Stimulated activated CD4-positive, alpha-beta T cell treated with anti-CD3 and anti-CD28 coated beads, Interleukin-2, amount 100 ng/mL, for 24 hours (primary cell): Measurements from ENCODE around the gene NAALADL1.
A peak's percentile ranks its signal among the peaks of the same experiment; 100 is the strongest.

Experiments used
- DNase-seq, 2 donors: peaks; one replicate each; pipeline ENCODE4 v3.0.0-alpha.2; 2020

Gene NAALADL1

DNA sequence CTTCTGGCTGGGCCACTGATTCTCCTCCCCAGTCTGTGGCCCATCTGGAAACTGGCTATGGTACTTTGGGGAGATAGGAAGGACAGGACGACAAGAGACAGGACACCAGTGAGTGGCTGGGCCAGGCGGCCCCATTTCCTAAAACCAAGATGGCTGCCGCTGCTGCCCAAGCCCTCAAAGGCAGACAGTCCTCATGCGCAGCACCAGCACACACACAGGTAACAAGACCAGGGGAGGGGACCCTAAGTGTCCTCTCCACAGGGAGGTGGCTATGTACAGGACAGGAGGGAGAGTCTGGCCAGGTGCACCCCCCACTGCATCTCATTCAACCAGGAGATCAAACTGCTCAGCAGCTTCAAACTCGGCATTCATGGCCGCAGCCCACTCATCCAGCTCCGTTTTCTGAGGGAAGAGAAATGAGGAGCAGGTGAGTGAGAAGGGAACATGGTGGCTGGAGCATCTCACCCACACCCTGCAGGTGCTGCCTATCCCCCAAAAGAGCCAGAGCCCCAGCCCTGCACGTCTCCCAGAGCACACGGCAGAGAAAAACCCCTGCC lies 20.5 kb upstream of the NAALADL1 start:
- DNase-seq: no peak

DNA sequence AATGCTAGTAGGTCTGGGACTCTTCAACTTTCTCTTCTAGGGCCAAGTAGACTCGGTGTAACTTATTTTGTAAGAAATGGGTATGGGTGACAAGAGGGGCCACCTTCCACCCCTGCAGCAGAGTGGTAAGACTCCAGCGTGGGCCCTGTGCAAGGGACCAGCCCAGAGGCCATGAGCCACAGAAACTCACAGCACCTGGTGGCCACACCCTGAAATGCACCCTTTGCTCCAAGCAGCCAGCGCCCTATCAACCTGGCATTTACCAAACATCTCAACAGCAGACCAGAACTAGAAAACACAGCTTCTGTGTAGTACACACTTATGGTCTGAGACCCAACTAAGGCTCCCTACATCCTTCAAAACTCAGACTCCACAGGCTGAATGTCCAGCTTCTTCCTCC lies 19.8 kb upstream of the NAALADL1 start:
- DNase-seq: peak; percentile 72 to 75

DNA sequence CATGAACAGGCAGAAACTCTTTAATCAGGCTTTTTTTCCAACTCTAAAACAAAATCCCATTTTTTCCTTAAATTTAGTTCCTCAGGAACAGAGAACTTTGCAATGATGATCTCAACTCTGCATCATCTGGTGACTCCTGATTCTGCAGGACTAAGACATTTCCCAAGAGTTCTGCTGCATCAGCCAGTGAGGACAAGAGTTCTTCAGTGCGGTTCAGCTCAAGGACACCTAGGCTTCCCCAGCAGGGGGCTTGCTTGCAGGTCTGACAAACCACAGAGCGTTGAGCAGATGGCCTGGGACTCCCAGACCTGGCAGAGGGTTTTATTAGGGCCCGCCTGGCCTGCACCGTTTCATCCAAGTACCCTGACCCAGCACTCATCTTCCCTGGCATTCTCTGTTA lies 19.1 kb upstream of the NAALADL1 start:
- no peak for DNase-seq

DNA sequence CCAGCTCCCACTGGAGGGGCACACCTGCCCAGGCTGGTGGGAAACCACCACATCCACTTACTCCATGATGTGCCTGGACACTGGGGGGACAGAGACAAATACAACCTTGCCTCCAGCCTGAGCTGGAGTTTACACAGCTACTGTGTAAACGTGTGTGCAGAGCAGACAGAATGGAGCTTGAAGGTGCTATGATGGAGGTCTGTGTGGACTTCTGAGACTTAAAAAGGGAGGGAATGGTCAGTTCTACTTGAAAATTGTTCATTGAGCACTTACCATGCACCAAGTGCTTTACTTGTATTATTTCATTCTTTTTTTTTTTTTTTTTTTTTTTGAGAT lies 14.2 kb upstream of the NAALADL1 start:
- no peak for DNase-seq

DNA sequence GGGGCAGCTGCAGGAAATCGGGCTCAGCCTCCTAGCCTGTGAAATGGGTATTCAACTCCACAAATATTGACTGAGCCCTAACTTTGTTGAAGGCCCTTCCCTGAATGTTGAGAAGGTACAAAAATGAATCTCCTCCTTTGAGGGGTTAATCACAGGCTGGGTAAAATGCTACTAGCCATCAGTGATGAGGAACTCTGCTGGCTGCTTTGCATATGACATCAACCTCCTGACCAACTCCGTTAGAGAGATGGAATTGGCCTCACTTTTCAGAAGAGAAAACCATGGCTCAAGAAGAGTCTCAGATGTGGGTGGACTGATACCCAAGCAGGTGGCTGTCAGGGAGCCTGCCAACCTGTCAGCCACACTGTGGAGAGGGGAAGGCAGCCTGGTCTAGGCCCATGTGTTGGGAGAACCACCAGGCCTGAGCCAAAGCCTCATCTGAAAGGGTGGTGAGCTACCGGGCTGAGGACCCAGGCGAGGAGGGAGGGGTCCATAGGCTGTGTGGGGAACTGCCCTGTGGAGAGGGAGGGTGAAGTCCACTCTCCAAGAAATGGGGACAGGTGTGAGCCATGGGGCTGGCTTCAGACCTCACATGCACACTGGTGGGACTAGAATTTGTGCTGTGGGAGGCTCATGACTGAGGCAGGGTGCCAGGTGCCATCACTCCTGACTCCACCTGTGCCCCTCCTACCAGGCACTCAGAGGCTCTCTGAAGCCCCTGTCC lies 13.7 kb upstream of the NAALADL1 start:
- no peak for DNase-seq

DNA sequence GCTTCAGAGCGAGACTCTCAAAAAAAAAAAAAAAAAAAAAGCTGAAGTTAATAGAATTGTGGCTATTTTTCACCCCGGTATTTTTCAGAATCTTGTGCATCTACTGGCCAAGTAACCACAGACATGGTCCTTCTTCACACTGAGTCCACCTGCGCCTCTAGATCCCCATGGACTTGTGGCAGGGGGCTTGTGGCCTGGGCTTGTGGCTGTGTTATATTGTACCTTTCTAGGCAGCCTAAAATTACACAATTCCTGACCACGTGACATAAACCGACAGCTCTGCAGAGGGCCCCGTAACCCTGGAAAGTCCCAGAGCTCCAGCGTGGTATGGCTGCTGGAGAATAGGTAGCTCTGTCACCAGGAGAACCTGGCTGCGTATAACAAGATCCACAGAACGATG lies 10.9 kb upstream of the NAALADL1 start:
- DNase-seq: no peak

DNA sequence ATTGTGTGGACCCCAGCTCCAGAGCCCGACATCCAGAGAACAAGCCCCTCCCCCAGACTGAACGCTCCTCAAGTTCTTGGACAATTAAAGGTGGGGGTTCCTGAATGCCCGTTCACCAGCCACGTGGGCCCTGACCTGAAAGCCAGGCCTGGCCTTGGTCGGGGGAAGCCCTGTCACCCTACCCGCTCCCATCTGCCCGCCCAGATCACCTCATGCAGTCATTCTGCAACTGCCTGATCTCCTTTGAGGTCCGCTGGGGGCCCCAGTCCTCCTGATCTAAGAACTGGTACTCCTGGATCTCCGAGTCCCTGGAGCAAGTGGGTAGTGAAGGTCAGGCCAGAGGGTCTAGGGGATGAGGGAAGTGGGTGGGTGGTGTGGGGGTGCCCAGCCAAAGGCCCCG lies 9.1 kb upstream of the NAALADL1 start:
- no peak for DNase-seq

DNA sequence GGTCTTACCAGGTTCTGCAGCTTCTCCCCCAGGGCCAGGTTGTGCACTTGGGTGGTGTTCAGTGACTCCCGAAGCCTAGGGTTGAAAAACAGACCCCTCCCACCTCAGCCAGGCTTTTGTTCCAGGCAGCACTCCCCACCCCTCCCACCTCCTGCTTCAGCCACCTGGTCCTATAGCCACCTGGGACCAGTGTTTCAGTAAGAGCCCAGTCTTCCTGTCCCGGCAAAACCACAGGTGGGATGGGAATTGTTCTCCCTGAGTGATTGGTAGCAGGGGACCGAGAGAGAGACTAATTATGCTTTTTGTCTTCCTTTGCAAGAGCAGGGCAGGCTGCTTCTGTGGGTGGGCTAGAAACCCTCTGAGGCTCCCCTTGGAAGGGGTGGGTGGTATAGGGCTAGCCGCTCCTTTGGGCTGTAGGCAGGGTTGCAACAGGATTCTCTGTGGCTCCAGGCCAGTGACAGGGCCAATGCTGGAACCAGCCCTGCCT lies 8.5 kb upstream of the NAALADL1 start:
- no peak for DNase-seq

DNA sequence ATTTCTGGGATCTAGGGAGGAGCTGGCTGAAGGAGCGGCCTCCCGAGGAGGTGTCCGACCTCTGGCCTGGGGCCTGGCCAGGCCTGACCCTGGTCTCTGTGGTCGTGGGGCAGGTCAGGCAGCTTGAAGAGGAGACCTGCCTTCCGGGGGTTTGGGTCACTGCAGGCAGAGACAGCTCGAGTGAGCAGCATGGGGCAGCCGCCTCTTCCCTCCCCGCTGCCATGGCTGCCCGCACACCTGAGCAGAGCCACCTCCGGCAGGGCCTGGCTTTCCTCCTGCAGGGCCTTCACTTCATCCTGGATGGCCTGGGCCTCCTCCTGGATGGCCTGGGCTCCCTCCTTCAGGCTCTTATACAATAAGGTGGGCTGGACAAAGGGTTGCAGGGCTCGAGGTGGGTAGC lies 8.0 kb upstream of the NAALADL1 start:
- DNase-seq: no peak

DNA sequence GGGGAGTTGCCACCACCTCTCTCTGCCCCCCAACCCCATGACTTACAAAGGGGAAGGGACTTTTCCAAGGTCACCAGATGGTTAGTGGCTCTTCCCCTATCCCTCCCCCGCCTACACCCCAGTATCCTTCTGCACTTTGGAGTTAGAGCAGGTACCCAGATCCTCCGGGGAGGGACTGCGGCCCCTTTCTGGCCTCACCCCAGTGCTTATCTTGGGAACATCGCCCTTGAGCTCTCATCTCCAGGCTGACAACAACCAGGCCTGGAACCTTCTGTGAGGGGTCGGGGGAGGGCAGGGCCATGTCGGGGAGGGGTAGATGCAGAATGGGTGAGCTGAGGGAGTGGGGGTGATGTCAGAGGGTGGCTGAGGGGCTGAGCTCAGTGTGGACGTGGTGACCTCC lies 7.5 kb upstream of the NAALADL1 start:
- no peak for DNase-seq

DNA sequence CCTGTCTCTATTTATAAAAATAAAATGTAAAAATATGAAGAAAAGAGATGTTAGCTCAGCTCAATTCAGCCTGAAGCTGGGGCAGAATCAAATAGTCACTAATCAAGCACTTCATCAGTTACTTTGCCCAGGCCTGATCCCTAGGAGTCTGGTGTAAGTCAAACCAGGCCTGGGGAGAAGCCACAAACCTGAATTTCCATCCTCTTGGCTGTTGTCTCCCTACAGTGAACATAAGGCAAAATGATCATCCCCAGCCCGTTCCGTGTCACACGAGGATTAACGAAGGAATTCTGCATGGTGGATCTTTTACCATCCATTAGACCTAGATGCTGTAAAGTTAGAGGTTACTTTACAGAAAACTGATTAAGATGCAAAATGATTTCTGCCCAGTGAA lies 6.5 kb upstream of the NAALADL1 start:
- DNase-seq: no peak

DNA sequence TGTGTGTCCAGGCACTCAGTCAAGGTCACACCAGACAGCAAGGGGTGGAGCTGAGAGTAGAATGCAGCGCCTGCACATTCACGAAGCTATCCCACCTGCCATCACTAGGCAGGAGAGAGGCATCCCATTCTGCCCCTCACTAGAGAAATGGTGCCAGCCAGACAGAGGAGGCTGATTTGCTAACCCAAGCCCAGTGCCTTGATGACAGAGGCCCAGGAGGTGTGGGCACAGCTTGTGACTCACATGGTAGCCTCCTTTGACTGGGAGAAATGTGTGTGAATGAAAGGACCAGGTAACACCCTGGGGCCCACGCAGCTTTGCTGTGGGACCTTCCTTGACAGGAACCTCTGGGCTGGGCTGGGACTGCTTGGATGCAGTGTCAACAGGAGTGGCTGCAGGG lies 5.2 kb upstream of the NAALADL1 start:
- no peak for DNase-seq

DNA sequence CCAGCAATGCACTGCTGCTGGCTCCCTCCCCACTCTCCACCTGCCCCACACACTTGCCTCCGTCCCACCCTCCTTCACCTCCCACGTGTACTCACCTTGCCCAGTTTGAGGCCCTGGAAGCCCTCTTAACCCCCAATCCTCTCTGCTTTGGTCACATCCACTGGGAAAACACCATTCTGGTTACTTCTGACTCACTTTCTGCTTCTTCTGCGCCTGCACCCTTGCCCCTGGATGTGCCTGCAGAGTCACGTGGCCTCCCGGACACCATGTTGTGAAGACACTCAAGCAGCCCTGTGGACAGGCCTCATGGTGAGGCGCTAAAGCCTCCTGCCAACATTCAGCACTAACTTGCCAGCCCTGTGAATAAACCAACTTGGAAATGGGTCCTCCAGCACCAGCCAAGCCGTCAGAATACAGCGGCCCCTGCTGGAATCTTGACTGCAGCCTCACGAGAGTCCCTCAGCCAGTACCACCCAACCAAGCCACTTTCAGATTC lies 2.6 kb upstream of the NAALADL1 start:
- DNase-seq: no peak

DNA sequence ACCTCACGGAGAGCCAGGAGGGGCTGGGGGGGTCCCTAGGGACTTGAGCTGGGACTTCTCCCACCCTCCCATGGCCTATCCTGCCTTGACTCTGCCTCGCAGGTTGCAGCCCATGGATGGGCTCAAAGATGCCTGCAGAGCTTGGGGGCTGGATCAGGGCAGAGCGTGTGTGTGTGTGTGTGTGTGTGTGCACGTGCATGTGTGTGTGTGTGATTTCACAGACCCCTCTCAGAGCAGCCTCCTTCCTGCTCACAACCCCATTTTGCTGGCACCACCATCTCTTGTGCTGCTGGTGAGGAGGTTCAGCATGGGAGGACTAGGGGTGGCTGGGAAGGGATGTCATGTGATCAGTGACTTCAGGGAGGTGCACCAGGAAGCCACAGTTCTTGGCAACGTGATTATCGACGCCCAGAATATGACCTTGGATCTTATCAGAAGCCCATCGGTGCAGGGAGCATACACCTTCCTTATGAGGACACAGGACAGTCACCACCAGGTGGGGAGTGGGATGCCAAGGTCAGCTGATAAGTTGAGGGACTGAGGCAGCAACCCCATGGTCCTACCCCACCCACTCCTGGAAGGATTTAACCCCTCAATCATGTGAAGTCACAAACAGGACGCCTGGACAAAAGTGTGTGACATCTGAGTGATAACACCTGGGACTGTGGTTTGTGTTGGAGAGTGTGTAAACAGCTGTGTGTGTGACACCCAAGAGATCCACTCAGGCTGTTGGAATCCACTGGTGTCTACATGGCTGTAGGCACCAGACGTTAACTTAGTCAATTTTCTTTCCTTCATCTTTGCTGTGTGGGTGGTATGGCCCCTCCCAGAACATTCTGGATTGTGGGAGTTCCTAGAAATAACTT lies 1.8 kb upstream of the NAALADL1 start:
- DNase-seq: no peak

DNA sequence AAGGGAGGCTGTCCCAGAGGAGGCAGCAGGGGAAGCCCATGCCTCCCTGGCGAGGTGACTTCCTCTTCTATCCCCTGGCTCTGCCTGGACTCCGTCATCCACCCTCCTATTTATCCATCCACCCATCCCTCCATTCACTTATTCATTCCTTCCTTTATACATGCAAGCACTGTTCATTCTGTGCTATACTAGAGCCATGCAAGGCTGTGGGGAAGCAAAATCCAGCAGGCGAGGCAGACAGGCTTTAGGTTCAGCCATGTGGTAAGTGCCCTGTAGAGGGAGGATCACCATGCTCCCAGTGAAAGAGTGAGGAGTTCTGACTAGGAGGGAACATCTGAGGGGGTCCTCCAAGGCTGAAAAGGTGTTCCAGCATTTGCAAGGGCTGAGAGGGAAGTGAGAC lies 1.2 kb upstream of the NAALADL1 start:
- DNase-seq: no peak

DNA sequence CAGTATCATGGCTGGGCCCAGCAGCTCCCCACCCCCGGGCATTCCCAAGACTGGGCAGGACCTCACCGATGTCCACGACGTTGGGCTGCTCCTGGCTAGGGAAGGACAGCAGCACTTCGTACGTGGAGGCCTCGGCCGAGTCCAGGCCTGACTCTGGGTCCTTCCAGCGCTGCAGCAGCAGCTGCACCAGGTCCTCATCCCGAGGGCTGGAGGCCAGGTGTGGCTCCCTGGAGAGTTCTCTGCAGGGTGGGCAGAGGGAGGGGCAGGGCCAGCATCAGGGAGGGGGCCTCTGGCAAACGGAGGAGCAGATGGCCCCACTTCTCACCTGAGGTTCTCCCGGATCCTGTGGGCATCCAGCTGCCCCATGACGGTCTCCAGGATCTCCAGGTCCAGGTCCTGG lies 341 bp downstream of the NAALADL1 start:
- DNase-seq: no peak

DNA sequence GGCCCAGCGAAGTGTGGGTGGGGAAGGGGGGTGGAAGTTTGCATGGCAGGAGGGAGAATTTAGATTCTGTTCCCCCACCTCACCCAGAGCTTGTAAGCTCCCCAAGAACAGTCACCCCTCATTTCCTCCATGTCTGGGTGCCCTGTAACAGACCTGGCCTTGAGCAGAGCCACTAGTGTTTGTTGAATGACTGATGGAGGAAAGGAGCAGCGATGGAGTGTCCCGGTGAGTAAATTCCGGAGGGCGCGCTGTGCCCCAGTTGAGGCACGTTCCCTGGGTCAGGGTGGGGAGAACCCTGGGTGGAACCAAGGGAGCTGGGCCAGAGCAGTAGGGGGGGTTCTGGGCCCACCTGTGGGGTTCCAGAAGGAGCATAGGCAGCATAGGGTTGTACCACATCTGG lies 827 bp downstream of the NAALADL1 start:
- no peak for DNase-seq

DNA sequence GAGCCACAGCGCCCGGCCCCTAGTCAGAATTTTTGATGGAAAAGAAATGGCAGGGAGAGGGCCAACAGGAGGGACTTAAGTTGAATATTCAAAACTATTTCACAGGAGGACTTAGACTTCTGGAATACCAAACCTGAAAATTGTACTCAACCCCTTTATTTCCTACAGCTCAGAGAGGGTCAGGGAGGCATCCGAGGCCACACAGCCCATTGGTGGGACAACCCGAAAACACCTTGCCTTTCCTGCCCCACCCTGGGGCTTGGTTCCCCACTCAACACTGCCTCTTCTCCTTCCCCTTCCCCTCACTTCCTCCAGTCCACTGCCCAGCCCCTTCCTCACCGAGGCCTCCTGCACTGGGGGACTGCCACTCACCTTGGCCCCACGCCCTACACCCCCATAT lies 1.4 kb downstream of the NAALADL1 start:
- DNase-seq: no peak

DNA sequence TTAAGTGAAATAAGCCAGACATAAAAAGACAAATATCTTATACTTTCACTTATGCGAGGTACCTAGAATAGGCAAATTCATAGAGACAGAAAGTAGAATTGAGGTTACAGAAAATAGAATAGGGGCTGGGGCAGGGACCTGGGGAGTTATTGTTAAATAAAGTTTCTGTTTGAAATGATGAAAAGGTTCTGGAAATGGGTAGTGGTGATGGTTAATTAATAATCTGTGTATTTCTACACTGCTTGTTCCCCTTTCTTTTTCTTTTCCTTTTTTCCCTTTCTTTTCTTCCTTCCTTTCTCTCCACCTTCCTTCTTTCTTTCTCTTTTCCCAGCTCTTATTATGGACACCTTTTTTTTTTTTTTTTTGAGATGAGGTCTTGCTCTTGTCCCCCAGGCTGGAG lies 2.8 kb downstream of the NAALADL1 start:
- no peak for DNase-seq

DNA sequence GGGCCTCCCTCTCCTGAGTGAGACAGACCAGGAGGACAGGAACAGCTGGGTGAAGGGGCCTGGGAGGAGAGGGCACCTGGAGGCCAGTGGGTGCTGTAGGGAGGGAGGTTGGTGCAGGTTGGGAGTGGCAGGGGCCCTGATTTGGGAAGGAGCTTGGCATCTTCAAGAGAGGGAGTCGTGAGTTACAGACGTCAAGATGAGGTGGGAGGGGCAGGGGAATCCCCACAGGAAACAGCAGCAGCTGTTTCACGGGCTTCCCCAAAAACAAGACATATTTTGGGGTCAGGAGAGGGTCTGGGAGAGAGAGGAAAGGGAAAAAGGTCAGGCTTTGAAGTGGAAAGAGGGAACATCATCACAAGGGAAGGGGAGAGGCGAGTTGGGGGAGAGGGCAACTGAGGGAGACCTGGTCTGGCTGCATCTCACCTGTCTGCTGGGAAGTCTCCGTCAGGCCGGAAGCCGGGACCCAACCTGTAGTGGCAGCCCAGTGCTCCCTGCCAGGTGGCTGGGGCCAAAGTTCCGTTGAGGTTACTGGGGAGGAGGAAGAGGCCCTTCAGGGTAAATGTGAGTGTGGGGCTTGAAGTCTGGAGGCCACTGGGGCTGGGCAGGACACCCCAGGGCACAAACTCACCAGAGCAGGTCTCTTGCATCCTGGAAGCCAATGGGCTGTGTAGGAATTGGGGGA lies 4.4 kb downstream of the NAALADL1 start:
- peak; percentile 17 to 35 for DNase-seq

DNA sequence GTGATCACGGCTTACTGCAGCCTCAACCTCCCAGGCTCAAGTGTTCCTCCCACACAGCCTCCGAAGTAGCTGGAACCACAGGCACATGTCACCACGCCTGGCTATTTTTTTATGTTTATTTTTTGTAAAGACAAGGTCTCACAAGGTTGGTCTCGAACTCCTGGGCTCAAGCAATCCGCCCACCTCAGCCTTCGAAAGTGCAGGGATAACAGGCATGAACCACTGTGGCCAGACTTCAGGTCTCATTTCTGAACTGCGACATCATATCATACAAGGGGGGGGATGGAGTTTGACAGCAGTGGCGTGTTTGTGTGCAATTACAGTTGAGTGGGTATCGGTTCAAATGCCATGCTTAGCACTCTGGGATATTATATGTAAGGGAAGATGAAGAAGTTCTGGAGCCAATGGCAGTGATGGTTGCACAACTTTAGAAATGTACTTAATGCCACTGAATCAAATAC lies 6.9 kb downstream of the NAALADL1 start:
- no peak for DNase-seq

DNA sequence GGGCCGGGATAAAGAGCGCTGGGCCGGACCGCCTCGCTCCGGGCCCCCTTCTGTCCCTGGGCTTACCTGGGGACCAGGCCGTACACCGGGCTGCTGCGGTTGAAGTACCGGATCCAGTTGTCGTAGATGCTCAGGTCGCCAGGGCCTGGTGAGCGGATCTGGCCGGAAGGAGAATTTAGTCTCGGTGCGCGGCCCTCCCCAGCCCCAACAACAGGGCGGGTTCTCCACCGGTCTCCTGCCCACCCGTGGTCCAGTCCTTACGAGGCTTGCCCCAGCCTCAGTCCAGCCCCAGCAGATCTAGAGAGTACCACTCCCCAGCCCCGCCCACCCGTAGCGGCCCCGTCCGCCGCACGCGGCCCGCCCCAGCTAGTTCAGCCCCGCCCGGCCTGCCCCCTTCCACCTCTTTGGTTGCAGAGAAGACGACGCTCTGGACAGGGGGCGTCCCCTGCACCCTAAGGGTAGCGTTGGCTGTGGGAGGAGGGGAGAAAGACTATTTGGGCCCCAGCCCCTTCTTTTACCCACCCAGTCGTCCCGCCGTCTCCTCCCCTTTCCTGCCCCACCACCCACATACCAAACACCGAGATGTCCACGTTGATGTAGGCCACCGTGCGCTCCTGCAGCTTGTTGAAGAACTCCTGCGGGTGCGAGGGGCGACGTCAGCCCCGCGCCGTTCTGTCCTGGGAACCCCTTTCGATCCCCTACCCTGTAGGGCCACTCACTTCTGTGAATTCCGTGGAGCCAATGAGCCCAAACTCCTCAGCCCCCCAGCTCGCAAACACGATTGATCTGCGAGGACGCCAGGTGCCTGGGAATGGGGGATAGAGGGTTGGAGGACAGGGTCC lies 10.6 kb downstream of the NAALADL1 start:
- peak; percentile 31 to 47 for DNase-seq
